22Rv1 (cell line): ENCODE results near the gene SURF2.

Source experiments
- ZFX ChIP-seq: fragments of 450-650 bp; IDR thresholded peaks from 2 replicates; pipeline ENCODE4 v1.6.1; 2017; ENCODE audit warnings: antibody characterized with exemption, borderline replicate concordance
- TF ChIP-seq, protein P1 (sequence below): fragments of 450-650 bp; IDR thresholded peaks from 2 replicates; pipeline ENCODE4 v1.5.1; 2017; ENCODE audit warnings: mild to moderate bottlenecking

GRCh38 chr9:133309608-133310007 is 46.7 kb upstream of the SURF2 start:
- no peak for TF ChIP-seq ZFX
- TF ChIP-seq, protein P1, sequence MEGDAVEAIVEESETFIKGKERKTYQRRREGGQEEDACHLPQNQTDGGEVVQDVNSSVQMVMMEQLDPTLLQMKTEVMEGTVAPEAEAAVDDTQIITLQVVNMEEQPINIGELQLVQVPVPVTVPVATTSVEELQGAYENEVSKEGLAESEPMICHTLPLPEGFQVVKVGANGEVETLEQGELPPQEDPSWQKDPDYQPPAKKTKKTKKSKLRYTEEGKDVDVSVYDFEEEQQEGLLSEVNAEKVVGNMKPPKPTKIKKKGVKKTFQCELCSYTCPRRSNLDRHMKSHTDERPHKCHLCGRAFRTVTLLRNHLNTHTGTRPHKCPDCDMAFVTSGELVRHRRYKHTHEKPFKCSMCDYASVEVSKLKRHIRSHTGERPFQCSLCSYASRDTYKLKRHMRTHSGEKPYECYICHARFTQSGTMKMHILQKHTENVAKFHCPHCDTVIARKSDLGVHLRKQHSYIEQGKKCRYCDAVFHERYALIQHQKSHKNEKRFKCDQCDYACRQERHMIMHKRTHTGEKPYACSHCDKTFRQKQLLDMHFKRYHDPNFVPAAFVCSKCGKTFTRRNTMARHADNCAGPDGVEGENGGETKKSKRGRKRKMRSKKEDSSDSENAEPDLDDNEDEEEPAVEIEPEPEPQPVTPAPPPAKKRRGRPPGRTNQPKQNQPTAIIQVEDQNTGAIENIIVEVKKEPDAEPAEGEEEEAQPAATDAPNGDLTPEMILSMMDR = no peak
